GM12878 (cell line): ENCODE results near the gene SYMPK. TPM values are rescaled to one million over a fixed set of nuclear protein-coding genes. Genes with fewer than 3 reads are reported as not detected.

Experiments
- ATAC-seq: fragments of 200-7000 bp; cut with Tn5 transposase; 3 replicates; pipeline ENCODE4 v1.9.1; 2020; ENCODE audit warnings: mild to moderate bottlenecking, moderate library complexity
- BruUV-seq: library from RNA; stranded (reverse); fragments of 400-500 nt; replicated peaks from 2 replicates; lab custom pipeline; 2021; lab: Mats Ljungman, UMichigan
- CTCF ChIA-PET: fragments of 300-600 bp; sonication (Branson Sonifier 250); formaldehyde crosslinking; extraction: SDS; loops from one replicate; lab custom pipeline; 2021; ENCODE audit warnings: inconsistent platforms; lab: Yijun Ruan, JAX
- POLR2A ChIA-PET: fragments of 350-600 bp; formaldehyde crosslinking; extraction: SDS; loops from one replicate; lab custom pipeline; 2021; ENCODE audit warnings: inconsistent platforms; lab: Charles Lee
- RAD21 ChIA-PET: fragments of 300-600 bp; sonication (Branson Sonifier 250); formaldehyde crosslinking; loops from one replicate; lab custom pipeline; 2023; ENCODE audit warnings: antibody characterized with exemption; ENCODE audit not compliant: unreplicated experiment; lab: Charles Lee
- SMC1A ChIA-PET: fragments of 300-600 bp; sonication (Branson Sonifier 250); formaldehyde crosslinking; loops from one replicate; lab custom pipeline; 2023; ENCODE audit not compliant: unreplicated experiment, uncharacterized antibody; lab: Charles Lee
- DNase-seq: peaks from one replicate; pipeline ENCODE4 v3.0.0-alpha.2; 2011; ENCODE audit warnings: low read depth, low spot score
- FAIRE-seq: peaks from 3 replicates; lab custom pipeline; 2011; peaks lifted over from hg19 to GRCh38; lab: Jason Lieb, UNC
- H2AFZ ChIP-seq: 2 replicates; pipeline ENCODE4 v1.6.0; 2011; ENCODE audit warnings: low read depth, low read length, control low read depth; ENCODE audit not compliant: control insufficient read depth
- H3K27ac ChIP-seq: 2 replicates; pipeline ENCODE4 v1.5.1; 2011; ENCODE audit warnings: control low read depth; ENCODE audit not compliant: control insufficient read depth, insufficient read depth
- H3K27me3 ChIP-seq, 2 experiments: replicated peaks in 1 of 2; 2 replicates each; pipeline versions ENCODE4 v1.6.0 to v1.6.1; 2011; ENCODE audit warnings: low read length in 1 of 2; ENCODE audit not compliant: control insufficient read depth in 2 of 2, insufficient read depth in 2 of 2
- H3K36me3 ChIP-seq, 2 experiments: 2 replicates each; pipeline ENCODE4 v1.5.1; 2011; ENCODE audit warnings: low read length in 1 of 2; ENCODE audit not compliant: control insufficient read depth in 2 of 2, insufficient read depth in 2 of 2
- H3K4me1 ChIP-seq: 2 replicates; pipeline ENCODE4 v1.6.1; 2011; ENCODE audit warnings: mild to moderate bottlenecking, low read length, moderate library complexity, mixed read lengths; ENCODE audit not compliant: control insufficient read depth, insufficient read depth
- H3K4me2 ChIP-seq: 2 replicates; pipeline ENCODE4 v1.6.0; 2011; ENCODE audit warnings: control low read depth; ENCODE audit not compliant: control insufficient read depth, insufficient read depth
- H3K4me3 ChIP-seq: fragments of 200-600 bp; sonication (generic); 2 replicates; pipeline ENCODE4 v1.5.1; 2016
- H3K79me2 ChIP-seq: 2 replicates; pipeline ENCODE4 v1.6.0; 2011; ENCODE audit warnings: low read length; ENCODE audit not compliant: control insufficient read depth, insufficient read depth
- H3K9ac ChIP-seq: 2 replicates; pipeline ENCODE4 v1.8.0; 2011; ENCODE audit warnings: low read length, control low read depth, mixed read lengths; ENCODE audit not compliant: control insufficient read depth, insufficient read depth
- H3K9me3 ChIP-seq: replicated peaks from 3 replicates; pipeline ENCODE4 v1.5.1; 2011; ENCODE audit warnings: mild to moderate bottlenecking, low read length; ENCODE audit not compliant: control insufficient read depth, insufficient read depth
- H4K20me1 ChIP-seq: 2 replicates; pipeline ENCODE4 v1.6.0; 2011; ENCODE audit not compliant: control insufficient read depth, insufficient read depth
- ATF7 ChIP-seq: fragments of 450-650 bp; IDR thresholded peaks from 2 replicates; pipeline ENCODE4 v1.6.1; 2016; ENCODE audit warnings: low read depth, mild to moderate bottlenecking
- BRCA1 ChIP-seq: IDR thresholded peaks from 2 replicates; pipeline ENCODE4 v1.6.1; 2011; ENCODE audit warnings: low read depth, low read length, improper control_type of control experiment
- EP300 ChIP-seq, 2 experiments: fragments of 150-350 bp in 1 of 2; IDR thresholded peaks; 2 replicates each; pipeline ENCODE4 v1.6.1; 2011 to 2012; ENCODE audit warnings: low read depth in 2 of 2, low read length in 2 of 2, borderline replicate concordance in 1 of 2, improper control_type of control experiment in 1 of 2, inconsistent platforms in 1 of 2; ENCODE audit not compliant: control insufficient read depth in 1 of 2
- GATAD2B ChIP-seq: fragments of 450-650 bp; conservative IDR thresholded peaks from 2 replicates; pipeline ENCODE4 v1.6.1; 2017; ENCODE audit warnings: low read depth, mild to moderate bottlenecking, moderate library complexity
- KDM1A ChIP-seq: fragments of 200-600 bp; sonication (generic); IDR thresholded peaks from 2 replicates; pipeline ENCODE4 v1.6.1; 2016; ENCODE audit warnings: borderline replicate concordance
- NR2C2 ChIP-seq: IDR thresholded peaks from 2 replicates; pipeline ENCODE4 v1.6.1; 2011; ENCODE audit warnings: borderline replicate concordance, low read depth; ENCODE audit not compliant: control insufficient read depth, insufficient read length
- POU2F2 ChIP-seq: IDR thresholded peaks from 3 replicates; pipeline ENCODE4 v1.6.1; 2011; ENCODE audit warnings: low read depth, mild to moderate bottlenecking, low read length, borderline replicate concordance
- TBL1XR1 ChIP-seq: IDR thresholded peaks from 2 replicates; pipeline ENCODE4 v1.6.1; 2012; ENCODE audit warnings: low read depth, low read length, improper control_type of control experiment
- ZBED1 ChIP-seq: IDR thresholded peaks from 2 replicates; pipeline ENCODE4 v1.6.1; 2016; ENCODE audit warnings: borderline replicate concordance
- ZNF384 ChIP-seq: IDR thresholded peaks from 2 replicates; pipeline ENCODE4 v1.6.1; 2012; ENCODE audit warnings: low read depth, mild to moderate bottlenecking, low read length, improper control_type of control experiment, borderline replicate concordance
- WGBS: methylation state at CpG from one replicate; pipeline ENCODE4 v1.1.6; 2016; ENCODE audit warnings: low lambda C conversion rate; ENCODE audit not compliant: insufficient replicate concordance, insufficient coverage; ENCODE audit errors: missing lambda C conversion rate; 5-methylcytosine and 5-hydroxymethylcytosine counted together
- in situ Hi-C: fragments of 300-500 bp; cut with MboI; formaldehyde crosslinking; loops from 9 replicates; pipeline ENCODE4 v1.14.3; 2018; ENCODE audit warnings: mixed read lengths
- intact Hi-C: fragments of 100-400 bp; cut with micrococcal nuclease; formaldehyde crosslinking; loops from one replicate; pipeline ENCODE4 v1.14.2; 2022; ENCODE audit not compliant: unreplicated experiment
- polyA plus RNA-seq, 11 experiments: library from polyadenylated mRNA; depleted of rRNA in 4 of 11; unstranded in 6 of 11; stranded (reverse) in 5 of 11; fragments of >200 nt; fragmentation: Nextera tagmentation in 4 of 11; fragmentation: Illumina TruSeq in 1 of 11; extraction: Ambion mirVana in 4 of 11; extraction: Trizol in 1 of 11; gene quantifications; 1 replicate in 1 of 11; 2 replicates in 10 of 11; pipeline versions ENCODE4 v1.2.1 to v1.2.3, GENCODE V29; 2011 to 2016; ENCODE audit warnings: inconsistent platforms in 2 of 11, missing spikeins in 2 of 11, low read depth in 1 of 11
- total RNA-seq, 4 experiments: library from RNA; depleted of rRNA in 3 of 4; stranded (reverse); fragments of >200 nt in 3 of 4; fragmentation: Illumina TruSeq in 1 of 4; extraction: Trizol in 1 of 4; gene quantifications; 2 replicates each; pipeline versions ENCODE4 v1.2.1 to v1.2.3, GENCODE V29; 2013 to 2021
- TF ChIP-seq, protein P1 (sequence below): IDR thresholded peaks from 2 replicates; pipeline ENCODE4 v1.6.1; 2012; ENCODE audit warnings: mild to moderate bottlenecking, low read depth, low read length
- TF ChIP-seq, protein P2 (sequence below): fragments of 450-650 bp; IDR thresholded peaks from 2 replicates; pipeline ENCODE4 v1.6.1; 2017; ENCODE audit warnings: antibody characterized with exemption, mild to moderate bottlenecking, moderate library complexity
- TF ChIP-seq, protein P3 (sequence below), 3 experiments: IDR thresholded peaks in 2 of 3; conservative IDR thresholded peaks in 1 of 3; 2 replicates each; pipeline ENCODE4 v1.5.1; 2011; ENCODE audit warnings: low read depth in 3 of 3, low read length in 3 of 3, mild to moderate bottlenecking in 3 of 3, control low read depth in 2 of 3, moderate library complexity in 2 of 3, inconsistent platforms in 1 of 3, mixed read lengths in 1 of 3; ENCODE audit not compliant: control insufficient read depth in 2 of 3, insufficient read depth in 1 of 3; ENCODE audit errors: extremely low read depth in 1 of 3

SYMPK gene
- total and polyA plus RNA-seq, 10 of the 15 experiments (the other 5 are each of a cell fraction or from before 2014, with no cell fraction given) = 0.49 to 109 (median 42.5) TPM

DNA sequence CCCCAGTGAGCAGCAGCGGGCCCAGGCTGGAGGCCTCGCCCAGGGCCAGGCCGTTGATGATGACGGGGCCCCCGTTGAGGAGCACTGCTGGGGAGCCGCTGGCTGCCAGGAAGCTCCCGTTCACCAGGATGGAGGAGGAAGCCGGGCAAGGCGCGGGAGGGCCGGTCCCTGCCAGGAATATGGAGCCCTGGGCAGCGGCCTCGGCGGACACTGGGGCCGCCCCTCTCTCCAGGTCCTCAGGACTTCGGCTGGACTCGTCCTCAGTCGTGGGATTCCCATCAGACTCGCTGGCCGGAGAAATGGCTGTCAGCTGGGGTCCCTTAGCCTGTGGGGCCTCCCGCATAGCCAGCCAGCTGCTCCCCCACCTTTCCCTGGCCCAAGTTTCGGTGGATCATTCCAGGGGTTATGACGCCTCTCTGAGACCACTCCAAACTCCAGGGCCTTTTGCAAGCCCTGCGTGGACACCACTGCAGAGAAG lies 96.0 kb downstream of the SYMPK start (continued):
- TF ChIP-seq POU2F2 (no peak), BRCA1 (no peak), EP300 (IDR thresholded peaks at IDR 0.05; ENCODE audit: borderline replicate concordance in 1 of 2, control insufficient read depth in 1 of 2, low read depth in 2 of 2, low read length in 2 of 2) (no peak), ZBED1 (no peak), ZNF384 (no peak), TBL1XR1 (no peak), KDM1A (no peak), NR2C2 (no peak)
- TF ChIP-seq, protein P1, sequence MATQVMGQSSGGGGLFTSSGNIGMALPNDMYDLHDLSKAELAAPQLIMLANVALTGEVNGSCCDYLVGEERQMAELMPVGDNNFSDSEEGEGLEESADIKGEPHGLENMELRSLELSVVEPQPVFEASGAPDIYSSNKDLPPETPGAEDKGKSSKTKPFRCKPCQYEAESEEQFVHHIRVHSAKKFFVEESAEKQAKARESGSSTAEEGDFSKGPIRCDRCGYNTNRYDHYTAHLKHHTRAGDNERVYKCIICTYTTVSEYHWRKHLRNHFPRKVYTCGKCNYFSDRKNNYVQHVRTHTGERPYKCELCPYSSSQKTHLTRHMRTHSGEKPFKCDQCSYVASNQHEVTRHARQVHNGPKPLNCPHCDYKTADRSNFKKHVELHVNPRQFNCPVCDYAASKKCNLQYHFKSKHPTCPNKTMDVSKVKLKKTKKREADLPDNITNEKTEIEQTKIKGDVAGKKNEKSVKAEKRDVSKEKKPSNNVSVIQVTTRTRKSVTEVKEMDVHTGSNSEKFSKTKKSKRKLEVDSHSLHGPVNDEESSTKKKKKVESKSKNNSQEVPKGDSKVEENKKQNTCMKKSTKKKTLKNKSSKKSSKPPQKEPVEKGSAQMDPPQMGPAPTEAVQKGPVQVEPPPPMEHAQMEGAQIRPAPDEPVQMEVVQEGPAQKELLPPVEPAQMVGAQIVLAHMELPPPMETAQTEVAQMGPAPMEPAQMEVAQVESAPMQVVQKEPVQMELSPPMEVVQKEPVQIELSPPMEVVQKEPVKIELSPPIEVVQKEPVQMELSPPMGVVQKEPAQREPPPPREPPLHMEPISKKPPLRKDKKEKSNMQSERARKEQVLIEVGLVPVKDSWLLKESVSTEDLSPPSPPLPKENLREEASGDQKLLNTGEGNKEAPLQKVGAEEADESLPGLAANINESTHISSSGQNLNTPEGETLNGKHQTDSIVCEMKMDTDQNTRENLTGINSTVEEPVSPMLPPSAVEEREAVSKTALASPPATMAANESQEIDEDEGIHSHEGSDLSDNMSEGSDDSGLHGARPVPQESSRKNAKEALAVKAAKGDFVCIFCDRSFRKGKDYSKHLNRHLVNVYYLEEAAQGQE = no peak

DNA sequence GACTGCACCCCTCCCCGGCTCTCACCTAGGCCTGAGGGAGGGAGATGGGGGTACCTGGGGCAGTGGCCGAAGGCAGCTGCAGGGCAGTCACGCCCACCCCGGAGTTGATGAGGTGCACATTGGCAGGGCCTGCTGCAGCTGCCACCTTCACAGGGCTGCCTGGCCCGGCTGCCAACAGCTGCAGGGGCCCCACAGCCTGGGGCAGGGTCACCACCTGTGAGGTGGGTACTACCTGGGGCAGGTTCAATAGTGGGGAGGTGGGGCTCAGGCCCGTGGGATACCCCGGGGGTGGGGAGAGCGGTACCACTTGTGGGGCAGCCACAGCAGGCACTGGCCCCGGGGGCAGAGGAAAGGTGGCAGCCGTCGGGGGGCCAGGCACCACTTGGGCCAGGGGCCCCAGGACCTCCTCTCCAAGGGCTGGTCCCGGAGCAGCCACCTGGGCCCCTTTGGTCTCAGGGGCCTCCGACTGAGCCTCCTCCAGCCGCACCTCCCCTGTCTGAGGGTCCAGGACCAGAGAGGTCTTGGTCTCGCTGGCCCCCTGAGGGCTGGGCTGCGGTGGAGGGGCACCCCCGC lies 96.6 kb downstream of the SYMPK start:
- no TSS peak for BruUV-seq
- SMC1A ChIA-PET = no interaction called here
- TF ChIP-seq ATF7 (no peak), GATAD2B (no peak)
- TF ChIP-seq, protein P2, sequence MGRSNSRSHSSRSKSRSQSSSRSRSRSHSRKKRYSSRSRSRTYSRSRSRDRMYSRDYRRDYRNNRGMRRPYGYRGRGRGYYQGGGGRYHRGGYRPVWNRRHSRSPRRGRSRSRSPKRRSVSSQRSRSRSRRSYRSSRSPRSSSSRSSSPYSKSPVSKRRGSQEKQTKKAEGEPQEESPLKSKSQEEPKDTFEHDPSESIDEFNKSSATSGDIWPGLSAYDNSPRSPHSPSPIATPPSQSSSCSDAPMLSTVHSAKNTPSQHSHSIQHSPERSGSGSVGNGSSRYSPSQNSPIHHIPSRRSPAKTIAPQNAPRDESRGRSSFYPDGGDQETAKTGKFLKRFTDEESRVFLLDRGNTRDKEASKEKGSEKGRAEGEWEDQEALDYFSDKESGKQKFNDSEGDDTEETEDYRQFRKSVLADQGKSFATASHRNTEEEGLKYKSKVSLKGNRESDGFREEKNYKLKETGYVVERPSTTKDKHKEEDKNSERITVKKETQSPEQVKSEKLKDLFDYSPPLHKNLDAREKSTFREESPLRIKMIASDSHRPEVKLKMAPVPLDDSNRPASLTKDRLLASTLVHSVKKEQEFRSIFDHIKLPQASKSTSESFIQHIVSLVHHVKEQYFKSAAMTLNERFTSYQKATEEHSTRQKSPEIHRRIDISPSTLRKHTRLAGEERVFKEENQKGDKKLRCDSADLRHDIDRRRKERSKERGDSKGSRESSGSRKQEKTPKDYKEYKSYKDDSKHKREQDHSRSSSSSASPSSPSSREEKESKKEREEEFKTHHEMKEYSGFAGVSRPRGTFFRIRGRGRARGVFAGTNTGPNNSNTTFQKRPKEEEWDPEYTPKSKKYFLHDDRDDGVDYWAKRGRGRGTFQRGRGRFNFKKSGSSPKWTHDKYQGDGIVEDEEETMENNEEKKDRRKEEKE = no peak
- TF ChIP-seq, protein P3, sequence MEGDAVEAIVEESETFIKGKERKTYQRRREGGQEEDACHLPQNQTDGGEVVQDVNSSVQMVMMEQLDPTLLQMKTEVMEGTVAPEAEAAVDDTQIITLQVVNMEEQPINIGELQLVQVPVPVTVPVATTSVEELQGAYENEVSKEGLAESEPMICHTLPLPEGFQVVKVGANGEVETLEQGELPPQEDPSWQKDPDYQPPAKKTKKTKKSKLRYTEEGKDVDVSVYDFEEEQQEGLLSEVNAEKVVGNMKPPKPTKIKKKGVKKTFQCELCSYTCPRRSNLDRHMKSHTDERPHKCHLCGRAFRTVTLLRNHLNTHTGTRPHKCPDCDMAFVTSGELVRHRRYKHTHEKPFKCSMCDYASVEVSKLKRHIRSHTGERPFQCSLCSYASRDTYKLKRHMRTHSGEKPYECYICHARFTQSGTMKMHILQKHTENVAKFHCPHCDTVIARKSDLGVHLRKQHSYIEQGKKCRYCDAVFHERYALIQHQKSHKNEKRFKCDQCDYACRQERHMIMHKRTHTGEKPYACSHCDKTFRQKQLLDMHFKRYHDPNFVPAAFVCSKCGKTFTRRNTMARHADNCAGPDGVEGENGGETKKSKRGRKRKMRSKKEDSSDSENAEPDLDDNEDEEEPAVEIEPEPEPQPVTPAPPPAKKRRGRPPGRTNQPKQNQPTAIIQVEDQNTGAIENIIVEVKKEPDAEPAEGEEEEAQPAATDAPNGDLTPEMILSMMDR (IDR thresholded peaks at IDR 0.05 in 2 of 3, conservative IDR thresholded peaks at IDR 0.05 in 1 of 3; ENCODE audit: control insufficient read depth in 2 of 3, extremely low read depth in 1 of 3, insufficient read depth in 1 of 3, low read depth in 3 of 3, low read length in 3 of 3) = no peak

More for the DNA sequence above, 96.6 kb downstream of the SYMPK start:
- Histone ChIP-seq H3K4me2 (no peak overlapping the region), H2AFZ (no peak overlapping the region), H3K79me2 (no peaks in the 10 kb centered on the region; the same call in 1 of the 2 replicates), H3K4me3 (no peak overlapping the region), H3K27ac (no peak overlapping the region), H3K27me3 (no peaks in the 10 kb centered on the region), H4K20me1 (no peaks in the 10 kb centered on the region), H3K9me3 (no peaks in the 10 kb centered on the region), H3K4me1 (peaks cover 4% of the 10 kb centered on the region), H3K36me3 (no peaks in the 10 kb centered on the region), H3K9ac (no peak overlapping the region)
- ATAC-seq = no peak
- in situ Hi-C loops (no loop called here), intact Hi-C loops (loop anchor here (5.0 kb wide), 2 partner anchors 34 to 74 kb away; partner anchors contain the start of genes FBXO46, MEIOSIN, QPCTL and SNRPD2)
- POLR2A ChIA-PET = no interaction called here
- WGBS = 84% methylated on average over 16 of the region's 17 CpGs
- DNase-seq = no peak
- CTCF ChIA-PET = no interaction called here
- FAIRE-seq = no peak
- RAD21 ChIA-PET = no interaction called here
